NCI-H1092 (cell line): ENCODE measurements around the gene WNT6.

Experiments used
- DNase-seq: peaks from one replicate; lab custom pipeline; 2025; lab: John Stamatoyannopoulos, UW

Gene WNT6

GRCh38 chr2:218877891-218878290 is 18.3 kb downstream of the WNT6 start:
- DNase-seq: no peak

GRCh38 chr2:218878486-218878885 is 18.9 kb downstream of the WNT6 start:
- DNase-seq: no peak

GRCh38 chr2:218878926-218879761 is 19.5 kb downstream of the WNT6 start:
- DNase-seq: no peak

- no peak for DNase-seq
Measured at GRCh38 chr2:218879776-218880101, 20.1 kb downstream of the WNT6 start.

- no peak for DNase-seq
Measured at GRCh38 chr2:218880102-218880858, 20.7 kb downstream of the WNT6 start, which contains the start of gene WNT10A. Gene WNT10A, plus strand, starts transcription at chr2:218880852. Its CDS starts 144 bp downstream, at chr2:218880996.

- no peak for DNase-seq
Measured at GRCh38 chr2:218880859-218881594, 21.4 kb downstream of the WNT6 start.

GRCh38 chr2:218881744-218882460 is 22.3 kb downstream of the WNT6 start:
- DNase-seq: no peak

GRCh38 chr2:218882461-218882816 is 22.8 kb downstream of the WNT6 start:
- no peak for DNase-seq

DNA sequence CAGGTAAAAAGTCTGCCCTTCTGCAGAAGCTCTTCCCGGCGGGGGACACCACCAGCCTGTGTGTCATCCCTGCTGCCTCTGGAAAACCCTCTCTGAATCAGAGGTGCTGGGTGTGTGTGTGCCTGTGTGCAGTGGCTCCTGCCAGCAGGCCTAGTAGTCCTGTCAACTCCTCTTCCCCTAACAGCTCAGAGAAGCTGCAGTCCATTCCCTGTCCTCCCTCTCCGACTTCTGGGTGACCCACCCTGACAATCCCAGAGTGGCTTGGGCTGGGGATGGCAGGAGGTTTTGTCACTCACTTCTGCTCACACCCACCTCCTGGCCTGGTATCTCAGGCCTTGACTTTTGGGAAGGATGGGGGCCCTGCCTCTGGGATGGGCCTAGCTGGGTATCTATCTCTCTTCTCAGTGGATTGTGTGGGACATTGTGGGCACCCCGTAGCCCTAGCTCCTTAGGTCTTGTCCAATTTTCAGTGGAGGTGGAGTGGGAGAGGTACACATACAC is 23.3 kb downstream of the WNT6 start:
- no peak for DNase-seq

DNA sequence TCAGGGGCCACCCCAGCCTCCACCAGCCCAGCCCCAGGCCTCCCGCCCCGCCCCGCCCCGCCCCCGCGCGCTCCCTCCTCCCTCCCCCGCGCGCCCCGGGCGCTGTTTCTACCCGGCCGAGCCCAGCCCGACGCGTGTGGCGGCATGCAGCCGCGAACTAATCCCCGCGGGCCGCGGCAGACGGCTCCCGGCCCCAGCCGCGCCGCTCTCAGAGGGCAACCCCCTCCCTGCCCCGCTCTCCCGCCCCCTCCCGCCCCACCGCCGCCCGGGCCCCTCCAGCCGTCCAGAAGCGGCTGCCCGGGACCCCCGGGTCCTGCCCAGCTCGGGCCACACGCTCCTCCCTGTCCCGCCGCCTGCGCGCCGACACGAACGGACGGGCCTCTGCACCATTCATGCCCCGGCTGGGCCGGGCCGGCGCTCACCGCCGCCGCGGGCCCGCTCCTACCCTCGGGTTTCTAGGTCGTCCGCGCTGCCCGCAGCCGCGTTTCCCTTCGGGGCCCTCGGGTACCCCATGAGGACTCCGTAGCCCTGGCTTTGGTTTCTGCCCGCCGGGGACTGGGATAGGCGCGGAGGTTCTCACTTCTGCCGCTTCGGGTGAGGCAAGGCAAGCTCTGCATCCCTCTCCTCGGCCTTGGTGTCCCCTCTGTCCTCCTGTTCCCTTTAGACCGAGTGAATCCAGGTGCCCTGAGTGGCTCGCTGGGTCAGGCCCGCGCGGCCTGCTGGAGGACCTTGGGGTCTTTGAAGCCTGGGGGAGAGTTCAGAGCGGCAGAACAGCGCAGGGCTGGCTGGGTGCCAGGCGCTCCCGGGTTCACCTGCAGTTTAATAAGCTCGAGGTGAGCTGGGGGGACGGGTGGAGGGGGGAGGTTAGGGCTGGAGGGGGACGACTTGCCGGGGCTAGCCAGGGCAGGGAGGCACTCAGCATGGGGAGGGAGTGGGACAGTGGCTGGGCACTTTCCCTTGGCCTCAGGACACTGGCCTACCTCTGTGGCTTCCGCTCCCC is 24.2 kb downstream of the WNT6 start:
- no peak for DNase-seq

- no peak for DNase-seq
Measured at GRCh38 chr2:218884519-218884918, 24.9 kb downstream of the WNT6 start.

DNA sequence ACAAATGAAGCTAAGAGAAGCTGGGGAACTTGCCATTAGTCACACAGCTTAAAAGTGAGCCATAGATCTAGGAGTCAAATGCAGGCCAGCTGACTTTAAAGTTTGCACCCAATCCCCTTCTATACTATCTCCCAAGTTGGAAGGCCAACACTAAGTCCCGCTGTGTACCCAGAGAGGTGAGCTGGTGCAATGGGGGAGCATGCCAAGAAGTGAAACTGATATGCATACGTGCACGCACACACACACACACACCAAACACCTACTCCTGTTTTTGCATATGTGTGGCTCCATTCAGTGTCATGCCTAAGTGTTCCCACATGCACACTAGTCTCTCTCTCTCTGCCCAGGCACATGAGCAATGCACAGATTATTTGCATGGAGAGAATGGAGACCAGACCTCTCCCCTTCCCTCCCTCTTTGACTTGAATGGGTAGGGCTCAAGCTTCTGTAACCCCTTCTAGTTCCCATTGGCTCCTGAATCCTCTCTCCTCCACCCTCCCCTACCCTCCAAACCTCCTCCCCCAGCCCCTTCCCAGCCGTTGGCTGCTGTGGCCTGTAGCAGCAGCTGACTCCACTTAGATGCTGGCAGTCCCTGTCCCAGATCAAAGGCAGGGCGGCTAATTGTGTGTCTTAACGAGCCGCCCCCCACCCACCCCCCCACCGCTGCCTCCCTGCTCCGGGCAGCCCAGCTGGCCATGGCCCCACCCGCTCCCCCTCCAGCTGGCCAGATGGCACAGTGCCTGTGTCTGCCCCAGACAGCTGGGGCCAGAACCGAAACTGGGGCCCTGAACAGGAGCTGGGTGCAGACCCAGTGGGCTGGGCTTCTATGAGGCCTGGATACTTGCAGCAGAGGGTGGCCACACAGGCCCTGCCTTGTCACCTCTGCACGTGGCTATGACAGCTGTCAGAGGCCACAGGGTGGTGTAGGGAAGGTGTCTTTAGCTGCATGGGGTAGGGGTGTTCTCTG is 26.7 kb downstream of the WNT6 start:
- DNase-seq: no peak

DNA sequence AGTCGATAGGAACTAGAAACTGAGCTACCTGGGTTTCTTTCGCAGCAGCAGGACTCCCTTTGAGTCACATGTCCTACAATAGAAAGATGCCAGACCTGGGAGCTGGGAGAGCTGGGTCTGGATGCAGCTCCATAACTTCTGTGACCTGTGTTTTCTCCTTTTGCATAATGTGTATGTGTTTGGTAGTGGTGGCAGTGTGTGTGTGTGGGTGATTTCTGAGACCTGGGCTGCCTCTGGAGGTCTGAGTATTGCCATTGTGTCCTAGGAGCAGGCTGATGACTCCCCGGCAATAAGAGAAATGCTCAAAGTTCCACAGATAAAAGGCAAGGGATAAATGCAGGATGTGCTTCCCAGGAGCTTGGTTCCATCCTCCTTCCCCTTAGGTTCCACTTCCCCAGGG is 27.5 kb downstream of the WNT6 start:
- DNase-seq: no peak

- DNase-seq: no peak
Measured at GRCh38 chr2:218888341-218888740, 28.7 kb downstream of the WNT6 start.

DNA sequence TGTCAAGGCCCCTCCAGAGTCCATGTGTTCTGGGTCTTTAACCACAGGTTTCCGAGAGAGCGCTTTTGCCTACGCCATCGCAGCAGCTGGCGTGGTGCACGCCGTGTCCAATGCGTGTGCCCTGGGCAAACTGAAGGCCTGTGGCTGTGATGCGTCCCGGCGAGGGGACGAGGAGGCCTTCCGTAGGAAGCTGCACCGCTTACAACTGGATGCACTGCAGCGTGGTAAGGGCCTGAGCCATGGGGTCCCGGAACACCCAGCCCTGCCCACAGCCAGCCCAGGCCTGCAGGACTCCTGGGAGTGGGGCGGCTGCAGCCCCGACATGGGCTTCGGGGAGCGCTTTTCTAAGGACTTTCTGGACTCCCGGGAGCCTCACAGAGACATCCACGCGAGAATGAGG is 30.3 kb downstream of the WNT6 start:
- DNase-seq: no peak

GRCh38 chr2:218890369-218890768 is 30.8 kb downstream of the WNT6 start:
- no peak for DNase-seq

DNA sequence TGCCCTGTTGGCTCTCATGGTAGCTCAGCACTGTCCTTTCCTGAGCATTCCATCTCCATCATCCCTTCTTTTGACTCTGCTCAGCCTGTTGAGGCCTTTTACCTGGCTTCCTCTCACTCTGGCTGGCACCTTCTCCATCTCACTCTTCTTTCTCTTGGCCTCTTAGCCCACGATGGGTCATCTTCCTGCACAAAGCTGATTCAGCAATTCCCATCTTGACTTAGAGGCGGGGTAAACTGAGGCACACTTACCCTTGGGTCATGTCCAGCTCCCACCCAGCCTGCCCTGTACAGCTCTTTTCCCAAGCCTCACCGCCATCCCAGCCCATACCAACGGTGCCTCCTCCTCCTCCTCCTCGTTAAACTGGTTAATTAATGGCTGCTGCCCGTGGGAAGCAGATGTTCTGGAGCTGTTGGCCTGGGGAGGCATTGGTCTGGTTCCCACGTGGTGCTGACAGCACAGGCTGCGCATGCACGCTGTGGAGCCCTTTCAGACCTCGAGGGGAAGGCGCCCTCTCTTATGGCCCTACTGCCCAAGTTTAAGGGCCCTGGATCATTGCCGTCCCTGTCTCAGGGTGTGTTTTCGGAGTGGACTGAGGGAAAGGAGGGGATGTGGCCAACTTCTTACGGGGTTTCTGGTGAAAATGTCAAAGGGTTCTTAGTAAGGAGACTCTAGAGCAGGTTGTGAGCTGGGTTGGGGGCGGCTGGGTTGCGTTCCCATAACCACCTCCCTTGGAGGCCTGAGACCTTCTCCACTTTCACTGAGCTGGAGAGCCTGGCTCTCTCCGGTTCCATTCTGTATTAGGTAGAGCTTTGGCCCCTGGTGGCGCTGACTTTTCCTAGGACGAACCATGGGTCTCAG is 31.9 kb downstream of the WNT6 start:
- DNase-seq: no peak

DNA sequence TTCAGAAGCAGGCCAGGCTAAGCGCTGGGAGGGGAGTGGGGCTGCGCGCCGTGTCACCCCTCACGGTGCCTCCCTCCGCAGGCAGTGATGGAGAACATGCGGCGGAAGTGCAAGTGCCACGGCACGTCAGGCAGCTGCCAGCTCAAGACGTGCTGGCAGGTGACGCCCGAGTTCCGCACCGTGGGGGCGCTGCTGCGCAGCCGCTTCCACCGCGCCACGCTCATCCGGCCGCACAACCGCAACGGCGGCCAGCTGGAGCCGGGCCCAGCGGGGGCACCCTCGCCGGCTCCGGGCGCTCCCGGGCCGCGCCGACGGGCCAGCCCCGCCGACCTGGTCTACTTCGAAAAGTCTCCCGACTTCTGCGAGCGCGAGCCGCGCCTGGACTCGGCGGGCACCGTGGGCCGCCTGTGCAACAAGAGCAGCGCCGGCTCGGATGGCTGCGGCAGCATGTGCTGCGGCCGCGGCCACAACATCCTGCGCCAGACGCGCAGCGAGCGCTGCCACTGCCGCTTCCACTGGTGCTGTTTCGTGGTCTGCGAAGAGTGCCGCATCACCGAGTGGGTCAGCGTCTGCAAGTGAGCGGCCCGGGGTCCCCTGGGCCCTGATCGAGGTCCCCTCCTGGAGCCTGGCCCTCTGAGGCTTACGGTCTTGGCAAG is 33.2 kb downstream of the WNT6 start:
- peak; percentile 51 for DNase-seq
